CD14-positive monocyte (primary cell): ENCODE results near the gene NEK7. TPM values are rescaled to one million over a fixed set of nuclear protein-coding genes. Genes with fewer than 3 reads are reported as not detected.
"Not testable (repeated sequence)": the region's sequence is repeated elsewhere in the genome, so short reads cannot be mapped to it uniquely, and the experiment has no call there.

ENCODE experiments used
- DNase-seq, 3 donors: peaks; one replicate each; pipeline ENCODE4 v3.0.0-alpha.2; 2011 to 2022
- H2AFZ ChIP-seq: 2 replicates; pipeline ENCODE4 v1.6.0; 2012; ENCODE audit warnings: mild to moderate bottlenecking, low read depth, low read length, inconsistent platforms; ENCODE audit not compliant: insufficient read depth, poor library complexity, severe bottlenecking
- H3K27ac ChIP-seq, 2 donors: 1 replicate in 1 of 2; 2 replicates in 1 of 2; pipeline ENCODE4 v1.5.1; 2012 to 2013; ENCODE audit warnings: low read length in 2 of 2, control low read depth in 1 of 2, inconsistent platforms in 1 of 2, low read depth in 1 of 2, mild to moderate bottlenecking in 1 of 2
- H3K27me3 ChIP-seq, 2 donors: one replicate each; pipeline versions ENCODE4 v1.6.0 to v1.6.1; 2011 to 2013; ENCODE audit warnings: low read length in 2 of 2; ENCODE audit not compliant: control insufficient read depth in 2 of 2, insufficient read depth in 2 of 2
- H3K36me3 ChIP-seq, 2 donors: replicated peaks in 1 of 2; 1 replicate in 1 of 2; 2 replicates in 1 of 2; pipeline versions ENCODE4 v1.5.1 to v1.6.1; 2012 to 2013; ENCODE audit warnings: low read length in 2 of 2, control low read depth in 1 of 2, inconsistent platforms in 1 of 2, mild to moderate bottlenecking in 1 of 2; ENCODE audit not compliant: insufficient read depth in 2 of 2, control insufficient read depth in 1 of 2
- H3K4me1 ChIP-seq, 2 donors: 1 replicate in 1 of 2; 2 replicates in 1 of 2; pipeline versions ENCODE4 v1.5.1 to v1.6.1; 2012 to 2013; ENCODE audit warnings: low read length in 2 of 2, control low read depth in 1 of 2, inconsistent platforms in 1 of 2, mild to moderate bottlenecking in 1 of 2, moderate library complexity in 1 of 2; ENCODE audit not compliant: insufficient read depth in 2 of 2, control insufficient read depth in 1 of 2
- H3K4me2 ChIP-seq: replicated peaks from 2 replicates; pipeline ENCODE3; 2012; ENCODE audit warnings: low read length, moderate library complexity, mild to moderate bottlenecking; ENCODE audit not compliant: poor library complexity, severe bottlenecking; ENCODE audit errors: extremely low read depth
- H3K4me3 ChIP-seq, 3 experiments: fragments of 200-600 bp in 1 of 3; sonication (generic) in 1 of 3; replicated peaks in 1 of 3; 1 replicate in 2 of 3; 2 replicates in 1 of 3; pipeline ENCODE4 v1.5.1; 2011 to 2013; ENCODE audit warnings: low read length in 3 of 3, mild to moderate bottlenecking in 3 of 3, control low read depth in 2 of 3, low read depth in 2 of 3, inconsistent platforms in 1 of 3, moderate library complexity in 1 of 3
- H3K79me2 ChIP-seq: 2 replicates; pipeline ENCODE4 v1.6.0; 2012; ENCODE audit warnings: mild to moderate bottlenecking, control low read depth, inconsistent platforms, low read length, moderate library complexity; ENCODE audit not compliant: insufficient read depth
- H3K9ac ChIP-seq: 2 replicates; pipeline ENCODE4 v1.6.0; 2017; ENCODE audit warnings: low read length, mild to moderate bottlenecking; ENCODE audit not compliant: insufficient read depth, poor library complexity, severe bottlenecking
- H3K9me3 ChIP-seq, 2 donors: replicated peaks in 1 of 2; 1 replicate in 1 of 2; 2 replicates in 1 of 2; pipeline versions ENCODE4 v1.5.1 to v1.6.1; 2012 to 2013; ENCODE audit warnings: low read length in 2 of 2, control low read depth in 1 of 2; ENCODE audit not compliant: control insufficient read depth in 1 of 2, insufficient read depth in 1 of 2
- H4K20me1 ChIP-seq: 2 replicates; pipeline ENCODE4 v1.6.0; 2012; ENCODE audit warnings: mild to moderate bottlenecking, low read length, control low read depth, moderate library complexity; ENCODE audit not compliant: insufficient read depth
- H3K27ac Mint-ChIP-seq, 7 donors: one replicate each; pipeline ENCODE4 v1.8.0; 2020; ENCODE audit warnings: mild to moderate bottlenecking in 7 of 7, mixed read lengths in 7 of 7, moderate library complexity in 6 of 7, inconsistent platforms in 2 of 7
- H3K27me3 Mint-ChIP-seq, 3 donors: one replicate each; pipeline ENCODE4 v1.8.0; 2021 to 2022; ENCODE audit warnings: low read depth in 3 of 3, mild to moderate bottlenecking in 3 of 3, mixed read lengths in 3 of 3, moderate library complexity in 3 of 3, inconsistent platforms in 1 of 3
- H3K36me3 Mint-ChIP-seq, 2 donors: one replicate each; pipeline ENCODE4 v1.8.0; 2020; ENCODE audit warnings: mixed read lengths in 2 of 2, inconsistent platforms in 1 of 2, mild to moderate bottlenecking in 1 of 2
- H3K4me1 Mint-ChIP-seq: one replicate; pipeline ENCODE4 v1.8.0; 2020; ENCODE audit warnings: mild to moderate bottlenecking, mixed read lengths
- H3K4me3 Mint-ChIP-seq, 2 donors: one replicate each; pipeline ENCODE4 v1.8.0; 2020; ENCODE audit warnings: mild to moderate bottlenecking in 2 of 2, mixed read lengths in 2 of 2, moderate library complexity in 1 of 2
- H3K9me3 Mint-ChIP-seq, 7 donors: one replicate each; pipeline ENCODE4 v1.8.0; 2020 to 2022; ENCODE audit warnings: mixed read lengths in 7 of 7, mild to moderate bottlenecking in 6 of 7, moderate library complexity in 6 of 7, inconsistent platforms in 2 of 7
- WGBS: methylation state at CpG from one replicate; pipeline ENCODE4 v1.1.5; 2013; ENCODE audit warnings: missing lambda C conversion rate; ENCODE audit not compliant: insufficient coverage; 5-methylcytosine and 5-hydroxymethylcytosine counted together
- intact Hi-C, 2 donors: fragments of 100-400 bp; cut with micrococcal nuclease; formaldehyde crosslinking; loops; one replicate each; pipeline versions ENCODE4 v1.15.0 to v1.15.1; 2023
- polyA plus RNA-seq, 3 donors: library from polyadenylated mRNA; depleted of rRNA in 1 of 3; unstranded in 2 of 3; stranded (reverse) in 1 of 3; fragments of 300-500 nt in 2 of 3; fragments of >200 nt in 1 of 3; fragmentation: Illumina TruSeq in 2 of 3; gene quantifications; 1 replicate in 2 of 3; 2 replicates in 1 of 3; pipeline ENCODE4 v1.2.3, GENCODE V29; 2012 to 2021
- TF ChIP-seq, protein P1 (sequence below): fragments of 200-600 bp; IDR thresholded peaks from one replicate; pipeline ENCODE4 v1.8.0; 2022; ENCODE audit warnings: antibody characterized with exemption, mild to moderate bottlenecking

Gene NEK7
- polyA plus RNA-seq, 3 donors, result 16.0 to 50.1 (median 46.5) TPM

- H3K27me3 ChIP-seq, H3K9me3 ChIP-seq, H2AFZ ChIP-seq, H3K4me2 ChIP-seq, H3K4me1 Mint-ChIP-seq, H3K36me3 ChIP-seq, H3K4me1 ChIP-seq, H3K4me3 ChIP-seq, H3K27ac ChIP-seq, H3K36me3 Mint-ChIP-seq, H3K27ac Mint-ChIP-seq, H3K27me3 Mint-ChIP-seq, DNase-seq, H3K9ac ChIP-seq, intact Hi-C loops, H3K4me3 Mint-ChIP-seq: not testable (repeated sequence)
- WGBS, result no CpG with 5 or more reads among the region's 2 CpGs
- peaks cover 32% of the 10 kb centered on the region for H4K20me1 ChIP-seq
- H3K9me3 Mint-ChIP-seq, result peaks cover 0 to 14% (median 6%) of the 10 kb centered on the region in 7 donors
- H3K79me2 ChIP-seq, result peaks cover 45% of the 10 kb centered on the region
These were observed 70.7 kb downstream of the NEK7 start for GRCh38 chr1:198227454-198227853.

- Histone ChIP-seq H2AFZ (no peak overlapping the region), H3K4me2 (no peak overlapping the region), H4K20me1 (peaks cover 40% of the 10 kb centered on the region), H3K27me3 (no peaks in the 10 kb centered on the region), H3K9ac (no peak overlapping the region), H3K79me2 (peaks cover 46% of the 10 kb centered on the region), H3K36me3 (peaks cover 0 to 5% of the 10 kb centered on the region in 2 donors), H3K9me3 (peaks cover 8 to 9% of the 10 kb centered on the region in 2 donors), H3K4me3 (no peak overlapping the region), H3K4me1 (no peaks in the 10 kb centered on the region), H3K27ac (no peak overlapping the region)
- TF ChIP-seq, protein P1, sequence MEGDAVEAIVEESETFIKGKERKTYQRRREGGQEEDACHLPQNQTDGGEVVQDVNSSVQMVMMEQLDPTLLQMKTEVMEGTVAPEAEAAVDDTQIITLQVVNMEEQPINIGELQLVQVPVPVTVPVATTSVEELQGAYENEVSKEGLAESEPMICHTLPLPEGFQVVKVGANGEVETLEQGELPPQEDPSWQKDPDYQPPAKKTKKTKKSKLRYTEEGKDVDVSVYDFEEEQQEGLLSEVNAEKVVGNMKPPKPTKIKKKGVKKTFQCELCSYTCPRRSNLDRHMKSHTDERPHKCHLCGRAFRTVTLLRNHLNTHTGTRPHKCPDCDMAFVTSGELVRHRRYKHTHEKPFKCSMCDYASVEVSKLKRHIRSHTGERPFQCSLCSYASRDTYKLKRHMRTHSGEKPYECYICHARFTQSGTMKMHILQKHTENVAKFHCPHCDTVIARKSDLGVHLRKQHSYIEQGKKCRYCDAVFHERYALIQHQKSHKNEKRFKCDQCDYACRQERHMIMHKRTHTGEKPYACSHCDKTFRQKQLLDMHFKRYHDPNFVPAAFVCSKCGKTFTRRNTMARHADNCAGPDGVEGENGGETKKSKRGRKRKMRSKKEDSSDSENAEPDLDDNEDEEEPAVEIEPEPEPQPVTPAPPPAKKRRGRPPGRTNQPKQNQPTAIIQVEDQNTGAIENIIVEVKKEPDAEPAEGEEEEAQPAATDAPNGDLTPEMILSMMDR, result no peak
- WGBS, result 100% methylated on average over 1 of the region's 2 CpGs
- Mint-ChIP-seq H3K4me3 (no peak overlapping the region), H3K36me3 (peaks cover 5 to 9% of the 10 kb centered on the region in 2 donors), H3K4me1 (peaks cover 7% of the 10 kb centered on the region), H3K27ac (peak overlapping the region in 1 of 7 donors; percentile 52), H3K27me3 (no peaks in the 10 kb centered on the region), H3K9me3 (peaks cover 0 to 14% (median 6%) of the 10 kb centered on the region in 7 donors)
- DNase-seq, result no peak
- intact Hi-C loops, result no loop called here
These were observed 72.1 kb downstream of the NEK7 start for GRCh38 chr1:198228925-198229324.
